Activated T-helper 17 cell treated with anti-CD3 and anti-CD28 coated beads, Interleukin-2, amount 50 U/mL, for 72 hours (primary cell): Measurements from ENCODE around the gene NUTM2G. TPM values are rescaled to one million over a fixed set of nuclear protein-coding genes. Genes with fewer than 3 reads are reported as not detected.
A peak's percentile ranks its signal among the peaks of the same experiment; 100 is the strongest.
"Not testable (repeated sequence)": the region's sequence is repeated elsewhere in the genome, so short reads cannot be mapped to it uniquely, and the experiment has no call there.

Source experiments
- ATAC-seq: fragments of 150-1000 bp; cut with Tn5 transposase; replicated peaks from 2 replicates; pipeline ENCODE4 v1.10.0; 2021; ENCODE audit warnings: mild to moderate bottlenecking, moderate library complexity
- H3K27ac Mint-ChIP-seq: one replicate; pipeline ENCODE4 v1.8.0; 2022; ENCODE audit warnings: mixed read lengths
- H3K27me3 Mint-ChIP-seq: one replicate; pipeline ENCODE4 v1.8.0; 2022; ENCODE audit warnings: mixed read lengths
- H3K36me3 Mint-ChIP-seq: one replicate; pipeline ENCODE4 v1.8.0; 2022; ENCODE audit warnings: low read depth, mild to moderate bottlenecking, mixed read lengths
- H3K4me1 Mint-ChIP-seq: one replicate; pipeline ENCODE4 v1.8.0; 2022; ENCODE audit warnings: mixed read lengths
- H3K4me3 Mint-ChIP-seq: one replicate; pipeline ENCODE4 v1.8.0; 2022; ENCODE audit warnings: mild to moderate bottlenecking, mixed read lengths
- H3K9me3 Mint-ChIP-seq: one replicate; pipeline ENCODE4 v1.8.0; 2022; ENCODE audit warnings: mixed read lengths
- total RNA-seq, 2 donors: library from RNA; stranded (reverse); gene quantifications; one replicate each; pipeline ENCODE4 v1.2.3, GENCODE V29; 2022

The NUTM2G gene
- total RNA-seq = not detected

GRCh38 chr9:96928543-96928942, at the start of gene NUTM2G:
NUTM2G (plus strand) TSS chr9:96928843; CDS start chr9:96929025, 182 bp downstream.
- not testable (repeated sequence) for H3K36me3 Mint-ChIP-seq, H3K4me3 Mint-ChIP-seq, H3K27ac Mint-ChIP-seq, H3K4me1 Mint-ChIP-seq, H3K9me3 Mint-ChIP-seq, ATAC-seq, H3K27me3 Mint-ChIP-seq

GRCh38 chr9:96883922-96884321, 44.7 kb upstream of the NUTM2G start:
- Mint-ChIP-seq H3K27me3 (no peaks in the 10 kb centered on the region), H3K27ac (peak overlapping the region; percentile 77), H3K4me1 (peaks cover 11% of the 10 kb centered on the region), H3K36me3 (peaks cover 5% of the 10 kb centered on the region), H3K4me3 (no peak overlapping the region), H3K9me3 (no peaks in the 10 kb centered on the region)
- ATAC-seq = no peak

- no peaks in the 10 kb centered on the region for H3K27me3 Mint-ChIP-seq
- peaks cover 5% of the 10 kb centered on the region for H3K36me3 Mint-ChIP-seq
- no peaks in the 10 kb centered on the region for H3K9me3 Mint-ChIP-seq
- peaks cover 11% of the 10 kb centered on the region for H3K4me1 Mint-ChIP-seq
- H3K27ac Mint-ChIP-seq = peak overlapping the region; percentile 77
- ATAC-seq = peak; percentile 99
- no peak overlapping the region for H3K4me3 Mint-ChIP-seq
These were observed 44.2 kb upstream of the NUTM2G start for GRCh38 chr9:96884443-96884842.

GRCh38 chr9:96885424-96885823, 43.2 kb upstream of the NUTM2G start:
- no peak for ATAC-seq
- Mint-ChIP-seq H3K27ac (no peak overlapping the region), H3K4me3 (no peak overlapping the region), H3K4me1 (peaks cover 11% of the 10 kb centered on the region), H3K9me3 (no peaks in the 10 kb centered on the region), H3K27me3 (no peaks in the 10 kb centered on the region), H3K36me3 (peaks cover 12% of the 10 kb centered on the region)

- Mint-ChIP-seq H3K9me3 (no peaks in the 10 kb centered on the region), H3K27me3 (no peaks in the 10 kb centered on the region), H3K4me1 (peaks cover 5% of the 10 kb centered on the region), H3K36me3 (peaks cover 36% of the 10 kb centered on the region), H3K27ac (no peak overlapping the region), H3K4me3 (no peak overlapping the region)
- no peak for ATAC-seq
These were observed 40.1 kb upstream of the NUTM2G start for GRCh38 chr9:96888591-96888990.

GRCh38 chr9:96892131-96892530, 36.5 kb upstream of the NUTM2G start:
- H3K4me3 Mint-ChIP-seq = no peak overlapping the region

GRCh38 chr9:96900010-96900409, 28.6 kb upstream of the NUTM2G start:
- H3K27me3 Mint-ChIP-seq, H3K9me3 Mint-ChIP-seq, ATAC-seq, H3K27ac Mint-ChIP-seq, H3K4me3 Mint-ChIP-seq, H3K4me1 Mint-ChIP-seq: not testable (repeated sequence)
- peaks cover 33% of the 10 kb centered on the region for H3K36me3 Mint-ChIP-seq

More at GRCh38 chr9:96892131-96892530, 36.5 kb upstream of the NUTM2G start:
- ATAC-seq = no peak
- Mint-ChIP-seq H3K36me3 (peaks cover 70% of the 10 kb centered on the region), H3K27ac (no peak overlapping the region), H3K4me1 (no peaks in the 10 kb centered on the region), H3K9me3 (no peaks in the 10 kb centered on the region), H3K27me3 (no peaks in the 10 kb centered on the region)

GRCh38 chr9:96904947-96905722, 23.5 kb upstream of the NUTM2G start:
- not testable (repeated sequence) for H3K27ac Mint-ChIP-seq, ATAC-seq, H3K4me1 Mint-ChIP-seq, H3K9me3 Mint-ChIP-seq, H3K4me3 Mint-ChIP-seq, H3K36me3 Mint-ChIP-seq, H3K27me3 Mint-ChIP-seq

- H3K4me1 Mint-ChIP-seq, H3K27ac Mint-ChIP-seq, H3K36me3 Mint-ChIP-seq, H3K4me3 Mint-ChIP-seq, ATAC-seq, H3K27me3 Mint-ChIP-seq, H3K9me3 Mint-ChIP-seq: not testable (repeated sequence)
These were observed 20.2 kb upstream of the NUTM2G start for GRCh38 chr9:96908479-96908878.

- not testable (repeated sequence) for H3K36me3 Mint-ChIP-seq, H3K4me1 Mint-ChIP-seq
These were observed 13.1 kb upstream of the NUTM2G start for GRCh38 chr9:96915539-96915938.

GRCh38 chr9:96916531-96916930, 12.1 kb upstream of the NUTM2G start:
- not testable (repeated sequence) for H3K27ac Mint-ChIP-seq, H3K4me3 Mint-ChIP-seq, H3K36me3 Mint-ChIP-seq, ATAC-seq, H3K27me3 Mint-ChIP-seq, H3K9me3 Mint-ChIP-seq, H3K4me1 Mint-ChIP-seq

More at GRCh38 chr9:96915539-96915938, 13.1 kb upstream of the NUTM2G start:
- H3K27me3 Mint-ChIP-seq, H3K9me3 Mint-ChIP-seq, H3K27ac Mint-ChIP-seq, H3K4me3 Mint-ChIP-seq: not testable (repeated sequence)
- ATAC-seq = peak; percentile 50

- H3K9me3 Mint-ChIP-seq, H3K27me3 Mint-ChIP-seq, H3K36me3 Mint-ChIP-seq, H3K27ac Mint-ChIP-seq, H3K4me3 Mint-ChIP-seq, H3K4me1 Mint-ChIP-seq, ATAC-seq: not testable (repeated sequence)
These were observed 10.1 kb upstream of the NUTM2G start for GRCh38 chr9:96918550-96918949.

GRCh38 chr9:96920803-96921202, 7.8 kb upstream of the NUTM2G start:
- not testable (repeated sequence) for H3K4me1 Mint-ChIP-seq, ATAC-seq, H3K9me3 Mint-ChIP-seq, H3K36me3 Mint-ChIP-seq, H3K27me3 Mint-ChIP-seq, H3K4me3 Mint-ChIP-seq, H3K27ac Mint-ChIP-seq

- not testable (repeated sequence) for ATAC-seq, H3K27ac Mint-ChIP-seq, H3K36me3 Mint-ChIP-seq, H3K4me3 Mint-ChIP-seq, H3K27me3 Mint-ChIP-seq, H3K9me3 Mint-ChIP-seq, H3K4me1 Mint-ChIP-seq
These were observed 3.1 kb upstream of the NUTM2G start for GRCh38 chr9:96925587-96925986.

- not testable (repeated sequence) for H3K36me3 Mint-ChIP-seq
These were observed 3.0 kb downstream of the NUTM2G start for GRCh38 chr9:96931665-96932064.

GRCh38 chr9:96934097-96934496, 5.5 kb downstream of the NUTM2G start:
- ATAC-seq, H3K4me3 Mint-ChIP-seq, H3K4me1 Mint-ChIP-seq, H3K27me3 Mint-ChIP-seq, H3K36me3 Mint-ChIP-seq, H3K27ac Mint-ChIP-seq, H3K9me3 Mint-ChIP-seq: not testable (repeated sequence)

More at GRCh38 chr9:96931665-96932064, 3.0 kb downstream of the NUTM2G start:
- H3K9me3 Mint-ChIP-seq, H3K4me3 Mint-ChIP-seq, H3K4me1 Mint-ChIP-seq, H3K27ac Mint-ChIP-seq, ATAC-seq, H3K27me3 Mint-ChIP-seq: not testable (repeated sequence)
